Loucy (cell line): ENCODE results near the gene SLC35F6.

Experiments
- EZH2phosphoT487 ChIP-seq: fragments of 200-600 bp; IDR thresholded peaks from 2 replicates; pipeline ENCODE4 v1.6.1; 2018; ENCODE audit warnings: antibody characterized with exemption, mild to moderate bottlenecking, moderate library complexity, borderline replicate concordance
- TF ChIP-seq, protein P1 (sequence below): fragments of 200-600 bp; sonication (generic); conservative IDR thresholded peaks from 2 replicates; pipeline ENCODE4 v1.5.1; 2014; ENCODE audit warnings: mild to moderate bottlenecking, antibody characterized with exemption, low read length

DNA sequence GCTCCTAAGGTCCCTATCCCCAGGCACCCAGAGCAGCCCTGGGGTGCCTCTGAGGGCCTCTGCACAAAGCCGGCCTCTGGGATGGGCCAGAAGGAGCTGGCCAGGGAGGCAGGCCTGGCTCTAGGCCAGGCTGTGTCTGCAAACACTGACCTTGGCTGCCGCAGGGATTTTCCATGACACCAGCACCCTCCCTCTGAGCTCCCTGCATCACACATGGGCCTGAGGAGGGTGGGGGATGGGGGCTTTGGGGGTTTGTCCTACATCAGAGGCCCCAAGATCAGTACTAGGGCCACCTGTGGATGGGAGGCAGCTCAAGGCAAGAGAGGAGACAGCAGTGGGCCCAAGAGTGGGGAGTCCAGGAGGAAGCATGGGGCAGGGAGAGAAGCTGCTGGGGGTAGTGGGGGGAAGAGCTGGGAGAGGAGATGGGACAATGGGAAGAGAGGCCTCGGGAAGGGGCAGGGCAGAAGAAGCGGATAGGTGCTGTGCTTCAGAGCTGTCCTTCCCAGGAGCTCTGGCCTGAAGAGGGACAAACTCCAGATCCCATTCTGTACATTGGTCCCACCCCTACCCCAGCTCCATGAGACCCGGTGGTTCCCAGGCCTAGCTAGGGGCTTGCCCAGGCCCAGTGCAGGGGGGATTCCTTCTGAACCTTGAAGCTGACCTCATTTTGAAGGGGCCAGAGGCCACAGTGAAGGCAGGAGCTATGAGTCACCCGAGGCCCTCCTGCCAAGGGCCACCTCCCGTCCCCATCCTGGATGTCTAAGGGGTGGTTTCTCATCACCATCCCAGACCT, 43.6 kb upstream of the SLC35F6 start:
- TF ChIP-seq, protein P1, sequence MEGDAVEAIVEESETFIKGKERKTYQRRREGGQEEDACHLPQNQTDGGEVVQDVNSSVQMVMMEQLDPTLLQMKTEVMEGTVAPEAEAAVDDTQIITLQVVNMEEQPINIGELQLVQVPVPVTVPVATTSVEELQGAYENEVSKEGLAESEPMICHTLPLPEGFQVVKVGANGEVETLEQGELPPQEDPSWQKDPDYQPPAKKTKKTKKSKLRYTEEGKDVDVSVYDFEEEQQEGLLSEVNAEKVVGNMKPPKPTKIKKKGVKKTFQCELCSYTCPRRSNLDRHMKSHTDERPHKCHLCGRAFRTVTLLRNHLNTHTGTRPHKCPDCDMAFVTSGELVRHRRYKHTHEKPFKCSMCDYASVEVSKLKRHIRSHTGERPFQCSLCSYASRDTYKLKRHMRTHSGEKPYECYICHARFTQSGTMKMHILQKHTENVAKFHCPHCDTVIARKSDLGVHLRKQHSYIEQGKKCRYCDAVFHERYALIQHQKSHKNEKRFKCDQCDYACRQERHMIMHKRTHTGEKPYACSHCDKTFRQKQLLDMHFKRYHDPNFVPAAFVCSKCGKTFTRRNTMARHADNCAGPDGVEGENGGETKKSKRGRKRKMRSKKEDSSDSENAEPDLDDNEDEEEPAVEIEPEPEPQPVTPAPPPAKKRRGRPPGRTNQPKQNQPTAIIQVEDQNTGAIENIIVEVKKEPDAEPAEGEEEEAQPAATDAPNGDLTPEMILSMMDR = no peak
- no peak for TF ChIP-seq EZH2phosphoT487
